Dermis blood vessel endothelial cell (primary cell): ENCODE measurements around the gene SPAG9. TPM values are rescaled to one million over a fixed set of nuclear protein-coding genes. Genes with fewer than 3 reads are reported as not detected.

Source experiments
- DNase-seq: peaks from one replicate; pipeline ENCODE4 v3.0.0; 2010
- total RNA-seq: library from RNA; depleted of rRNA; stranded (reverse); fragments of >200 nt; gene quantifications from 2 replicates; pipeline ENCODE4 v1.2.3, GENCODE V29; 2014

SPAG9 gene
- total RNA-seq, 1 donor from 2014 or later = 122 TPM

DNA sequence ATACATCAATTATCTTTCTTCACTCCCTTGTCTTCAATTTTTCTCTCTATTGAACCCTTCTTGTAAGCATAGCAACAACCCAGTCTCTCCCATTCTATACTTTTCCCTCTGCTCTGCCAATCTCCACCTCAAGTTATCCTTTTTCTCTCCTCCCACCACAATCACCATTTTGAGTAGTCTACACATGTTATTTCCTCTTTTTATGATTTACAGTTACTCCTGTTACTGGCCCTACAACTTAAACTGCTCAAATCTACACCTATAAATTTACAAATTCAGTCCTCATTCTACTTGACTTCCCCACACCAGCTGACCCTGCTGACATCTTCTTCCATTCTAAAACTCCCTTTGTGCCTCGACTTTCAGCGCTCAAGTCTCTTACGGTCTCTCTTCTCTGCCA is 84.6 kb downstream of the SPAG9 start:
- no peak for DNase-seq

DNA sequence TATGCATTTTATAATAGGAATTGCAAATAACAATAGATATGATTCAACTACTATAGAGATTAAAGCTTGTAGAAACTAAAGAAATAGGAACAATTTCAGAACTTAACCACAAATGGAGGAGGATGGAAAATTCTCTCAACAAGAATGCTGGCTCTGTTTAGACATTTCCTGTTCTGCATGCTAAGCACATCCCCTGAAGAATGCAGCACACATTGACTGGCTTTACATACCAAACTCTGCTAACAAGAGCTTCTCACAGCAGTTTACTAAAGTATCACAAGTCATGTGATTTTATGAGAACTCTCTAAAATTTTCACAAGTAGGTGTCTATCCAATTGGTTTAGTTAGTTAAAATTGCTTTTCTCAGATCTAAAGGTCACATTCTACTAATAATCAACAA is 85.2 kb downstream of the SPAG9 start:
- DNase-seq = peak; percentile 86

DNA sequence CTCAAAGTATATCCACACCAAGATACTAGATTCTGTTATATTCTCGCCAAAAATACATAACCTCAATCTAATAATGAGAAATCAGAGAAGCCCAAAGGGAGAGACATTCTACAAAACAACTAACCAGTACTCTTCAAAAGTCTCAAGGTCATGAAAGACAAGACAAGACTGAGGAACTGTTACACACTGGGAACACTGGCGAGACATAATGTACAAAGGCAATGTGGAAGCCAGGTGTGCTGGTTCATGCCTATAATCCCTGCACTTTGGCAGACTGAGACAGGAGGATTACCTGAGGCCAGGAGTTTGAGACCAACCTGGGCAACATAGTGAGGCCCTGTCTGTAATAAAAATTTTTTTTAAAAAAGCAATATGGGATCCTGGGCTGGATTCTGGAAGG is 85.9 kb downstream of the SPAG9 start:
- DNase-seq = no peak

GRCh38 chr17:51032850-51033249 is 87.8 kb downstream of the SPAG9 start:
- DNase-seq = no peak

DNA sequence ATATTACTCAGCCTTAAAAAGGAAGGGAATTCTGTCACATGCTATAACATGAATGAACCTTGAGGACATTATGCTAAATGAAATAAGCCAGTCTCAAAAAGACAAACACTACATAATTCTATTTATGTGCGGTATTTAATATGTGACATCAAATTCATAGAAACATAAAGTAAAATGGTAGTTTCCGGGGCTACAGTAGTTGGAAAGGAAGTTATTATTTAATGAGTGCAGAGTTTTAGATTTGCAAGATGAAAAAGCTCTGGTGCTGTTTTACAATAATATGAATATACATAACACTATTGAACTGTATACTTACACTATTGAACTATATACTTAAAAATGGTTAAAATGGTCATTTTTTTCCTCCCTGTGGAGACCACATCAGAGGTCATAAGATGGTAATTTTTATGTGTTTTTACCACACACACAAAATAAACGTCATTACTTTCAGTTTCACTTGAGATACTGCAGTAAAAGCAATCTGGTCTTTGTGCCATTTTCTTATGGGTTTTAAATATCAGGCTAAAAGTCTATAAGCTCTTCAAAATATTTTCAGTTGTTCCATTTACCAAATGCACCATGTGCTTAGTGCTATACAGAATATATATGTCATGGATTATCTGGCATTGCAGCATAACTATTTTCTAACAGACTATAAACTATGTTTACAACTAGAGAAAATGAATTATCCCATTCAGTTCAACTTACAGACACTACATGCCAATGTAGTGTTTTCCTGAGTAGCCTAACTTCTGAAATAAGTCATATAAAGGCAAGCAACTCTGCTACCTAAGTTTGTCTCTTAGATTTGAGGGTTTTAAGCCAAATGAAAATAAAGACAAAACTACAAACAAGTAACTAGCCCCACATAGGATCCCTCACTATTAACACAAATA is 90.9 kb downstream of the SPAG9 start:
- DNase-seq = peak; percentile 55

DNA sequence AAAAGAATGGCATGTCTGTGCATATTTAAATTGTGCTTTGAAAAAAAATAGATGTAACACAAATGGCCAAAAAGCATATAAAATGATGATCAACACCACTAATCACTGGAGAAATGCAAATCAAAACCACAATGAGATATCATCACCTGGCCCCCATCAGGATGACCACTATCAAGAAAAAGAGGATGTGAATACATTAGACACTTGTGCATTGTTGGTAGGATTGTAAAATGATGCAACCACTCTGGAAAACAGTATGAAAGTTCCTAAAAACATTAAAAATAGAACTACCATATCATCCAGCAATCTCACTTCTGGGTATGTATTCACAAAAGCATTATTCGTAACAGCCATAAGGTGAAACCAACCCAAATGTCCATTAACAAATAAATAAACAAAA is 91.5 kb downstream of the SPAG9 start:
- DNase-seq = no peak

DNA sequence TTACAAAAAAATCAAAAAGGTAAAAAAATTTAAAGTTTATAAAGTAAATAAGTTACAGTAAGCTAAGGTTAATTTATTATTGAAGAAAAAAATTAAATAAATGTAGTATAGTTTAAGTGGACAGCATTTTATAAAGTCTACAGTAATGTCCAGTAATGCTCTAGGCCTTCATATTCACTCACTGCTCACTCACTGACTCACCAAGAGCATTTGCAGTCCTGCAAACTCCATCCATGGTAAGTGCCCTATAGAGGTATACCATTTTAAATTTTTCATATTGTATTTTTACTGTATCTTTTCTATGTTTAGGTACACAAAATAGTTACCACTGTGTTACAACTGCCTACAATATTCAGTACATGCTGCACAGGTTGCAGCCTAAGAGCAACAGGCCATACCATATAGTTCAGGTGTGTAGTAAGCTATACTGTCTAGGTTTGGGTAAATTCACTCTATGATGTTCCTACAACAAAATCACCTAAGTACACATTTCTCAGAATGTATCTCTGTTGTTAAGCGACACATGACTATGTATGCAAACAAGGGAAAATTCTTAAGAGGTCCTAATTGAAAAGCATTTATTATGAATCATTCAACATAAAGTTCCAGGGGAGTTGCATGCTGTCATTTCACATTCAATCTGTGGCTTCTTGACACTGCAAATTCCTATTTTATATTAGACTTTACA is 92.3 kb downstream of the SPAG9 start:
- no peak for DNase-seq

GRCh38 chr17:51018541-51018940 is 102.1 kb downstream of the SPAG9 start:
- no peak for DNase-seq

DNA sequence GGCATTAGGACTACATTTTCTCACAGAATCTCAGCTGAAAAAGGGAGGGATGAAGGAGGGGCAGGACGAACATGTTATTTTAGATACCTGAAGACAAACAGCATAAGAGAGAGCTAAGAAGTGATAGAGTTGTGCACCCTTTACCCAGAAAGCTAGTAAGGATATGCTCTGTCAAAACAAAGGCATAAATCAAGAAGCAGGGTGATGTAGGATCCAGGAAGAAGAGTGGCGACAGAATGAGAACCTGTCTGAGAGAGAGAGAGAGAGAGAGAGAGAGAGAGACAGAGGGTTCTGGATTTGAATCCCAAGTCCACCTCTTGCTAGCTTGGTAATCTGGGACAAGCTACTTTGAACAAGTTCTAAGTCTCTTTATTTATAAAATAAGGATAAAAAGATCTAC is 103.4 kb downstream of the SPAG9 start:
- no peak for DNase-seq

GRCh38 chr17:51016099-51016498 is 104.6 kb downstream of the SPAG9 start:
- no peak for DNase-seq

GRCh38 chr17:51015145-51015558 is 105.5 kb downstream of the SPAG9 start:
- DNase-seq = peak; percentile 21

DNA sequence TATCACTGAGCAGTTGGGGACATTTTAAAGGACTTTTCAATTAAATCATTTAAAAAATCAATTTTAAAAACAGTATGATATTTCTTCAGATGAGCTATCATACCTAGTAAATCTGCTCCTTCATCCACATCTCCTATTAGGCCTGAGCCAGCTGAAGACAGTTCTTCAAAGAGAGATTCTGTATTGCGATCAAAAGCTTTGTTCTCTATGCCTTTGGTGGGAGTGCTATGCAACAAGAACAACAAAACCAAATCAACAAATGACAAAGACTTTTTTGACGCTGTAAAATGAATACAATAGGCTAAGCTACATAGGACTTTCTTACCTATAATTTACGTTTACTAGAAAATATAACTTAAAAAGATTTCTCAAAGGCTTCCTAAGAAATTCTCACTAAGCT is 106.5 kb downstream of the SPAG9 start:
- DNase-seq = no peak

DNA sequence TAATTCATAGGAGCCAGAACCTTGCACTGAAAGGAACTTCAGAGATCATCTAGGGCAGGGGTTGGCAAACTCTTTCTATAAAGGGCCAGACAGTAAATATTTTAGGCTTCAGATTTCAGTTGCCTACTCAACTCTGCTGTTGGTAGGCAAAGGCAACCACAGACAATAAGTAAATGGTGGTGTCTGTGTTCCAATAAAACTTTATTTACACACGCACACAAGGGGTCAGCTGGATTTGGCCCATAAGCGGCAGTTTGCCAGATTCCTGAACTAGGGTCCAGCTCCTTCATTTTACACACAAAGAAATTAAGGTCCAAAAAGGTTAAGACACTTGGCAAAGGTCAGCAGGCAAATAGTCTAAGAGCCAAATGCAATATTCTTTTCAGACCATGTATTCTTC is 107.3 kb downstream of the SPAG9 start:
- DNase-seq = no peak

GRCh38 chr17:51012538-51012937 is 108.1 kb downstream of the SPAG9 start:
- no peak for DNase-seq

- no peak for DNase-seq
These were observed 110.4 kb downstream of the SPAG9 start for GRCh38 chr17:51010173-51010675.

DNA sequence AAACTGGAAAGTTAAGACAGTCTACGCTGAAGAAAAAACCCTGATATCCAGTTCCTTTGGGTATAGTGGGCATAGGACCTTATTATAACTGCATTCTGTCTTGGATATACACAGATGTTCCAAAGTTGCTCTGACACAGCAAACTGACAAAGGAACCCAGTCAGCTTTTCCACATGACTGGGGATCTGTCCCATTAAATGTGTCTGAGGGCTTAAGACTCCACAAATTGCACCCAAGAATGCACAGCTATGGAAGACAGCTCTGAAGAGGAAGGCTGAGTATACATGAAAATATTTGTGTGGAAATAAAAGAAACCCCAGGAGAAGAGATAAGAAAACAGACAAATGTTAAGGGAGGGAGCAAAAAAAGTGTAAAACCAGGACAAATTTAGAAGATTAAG is 114.1 kb downstream of the SPAG9 start:
- DNase-seq = no peak

DNA sequence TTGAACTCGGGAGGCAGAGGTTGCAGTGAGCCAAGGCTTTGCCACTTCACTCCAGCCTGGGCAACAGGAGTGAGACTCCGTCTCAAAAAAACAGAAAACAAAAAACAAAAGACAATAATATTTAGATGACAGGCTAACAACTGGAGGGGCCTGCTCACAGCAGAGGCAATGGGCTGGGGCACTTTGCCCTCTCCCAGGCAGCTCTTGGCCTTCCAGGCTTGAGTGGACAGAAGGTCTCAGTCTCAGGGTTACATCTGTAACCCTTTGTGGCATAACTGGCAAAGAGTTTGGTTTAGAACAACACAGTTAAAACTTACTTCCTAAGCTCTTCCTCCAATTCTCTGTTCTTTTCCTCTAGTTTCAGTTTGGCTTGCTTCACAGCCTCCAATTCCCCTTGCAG is 114.9 kb downstream of the SPAG9 start:
- DNase-seq = peak; percentile 31

DNA sequence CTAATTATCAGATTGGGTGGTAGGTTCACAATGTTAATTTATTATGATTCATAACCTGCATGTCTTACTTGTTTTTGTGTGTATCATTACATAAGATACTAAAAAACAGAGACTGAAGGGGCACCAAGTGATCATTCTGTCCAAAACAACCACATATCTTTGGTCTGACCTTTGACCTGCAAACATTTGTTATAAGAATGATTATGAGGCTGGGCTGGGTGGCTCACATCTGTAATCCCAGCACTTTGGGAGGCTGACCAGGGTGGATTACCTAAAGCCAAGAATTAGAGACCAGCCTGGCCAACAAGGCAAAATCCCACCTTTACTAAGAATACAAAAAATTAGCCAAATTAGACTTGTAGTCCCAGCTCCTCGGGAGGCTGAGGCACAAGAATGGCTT is 116.4 kb downstream of the SPAG9 start:
- no peak for DNase-seq

GRCh38 chr17:51000835-51001638 is 119.6 kb downstream of the SPAG9 start:
- peak; percentile 85 for DNase-seq

GRCh38 chr17:50995668-50996067 is 125.0 kb downstream of the SPAG9 start:
- no peak for DNase-seq

DNA sequence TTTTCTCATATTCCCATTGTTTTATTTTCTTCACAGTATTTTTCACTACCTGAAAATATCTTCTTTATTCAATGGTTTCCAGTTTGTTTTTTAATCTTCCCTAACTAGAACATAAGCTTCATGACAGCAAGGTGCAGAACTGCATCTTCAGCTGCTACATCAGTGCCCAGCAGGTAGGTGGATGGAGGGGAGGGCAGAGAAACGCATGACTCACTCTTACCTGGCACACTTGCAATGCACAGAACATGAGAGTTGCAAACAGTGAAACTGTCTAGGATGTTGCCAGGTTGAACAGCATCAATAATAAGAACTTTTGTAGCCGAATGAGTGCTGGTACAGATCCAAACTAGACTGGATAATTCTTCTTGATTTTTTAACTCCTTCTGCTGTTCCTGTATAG is 127.1 kb downstream of the SPAG9 start:
- no peak for DNase-seq

- DNase-seq = no peak
These were observed 131.5 kb downstream of the SPAG9 start for GRCh38 chr17:50989149-50989548.

DNA sequence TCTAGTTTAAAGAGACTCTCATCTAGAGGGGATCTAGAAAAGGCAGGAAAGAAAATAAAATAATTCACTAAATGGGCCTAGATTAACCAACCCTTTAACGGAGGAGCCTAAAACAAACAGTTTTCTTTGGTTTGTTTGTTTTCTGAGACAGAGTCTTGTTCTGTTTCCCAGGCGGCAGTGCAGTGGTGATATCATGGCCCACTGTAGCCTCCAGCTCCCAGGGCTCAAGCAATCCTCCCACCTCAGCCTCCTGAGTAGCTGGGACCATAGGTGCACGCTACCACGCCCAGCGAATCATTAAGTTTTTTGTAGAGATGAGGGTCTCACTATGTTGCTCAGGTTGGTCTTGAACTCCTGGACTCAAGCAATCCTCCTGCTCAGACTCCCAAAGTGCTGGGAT is 132.2 kb downstream of the SPAG9 start:
- no peak for DNase-seq
